Cardiac muscle cell (in vitro differentiated cells and primary cell): ENCODE data around the gene BFSP2. TPM values are rescaled to one million over a fixed set of nuclear protein-coding genes. Genes with fewer than 3 reads are reported as not detected.

Source experiments
- DNase-seq, 2 donors: peaks; one replicate each; pipeline versions ENCODE4 v3.0.0 to v3.0.0-alpha.2; 2010 to 2017; ENCODE audit warnings: low read depth in 1 of 2, low spot score in 1 of 2
- H3K27ac ChIP-seq: fragments of 200-600 bp; sonication (generic); 2 replicates; pipeline ENCODE4 v1.5.1; 2016
- H3K27me3 ChIP-seq: fragments of 200-600 bp; sonication (generic); 2 replicates; pipeline ENCODE4 v1.6.0; 2016; ENCODE audit warnings: control low read depth
- H3K36me3 ChIP-seq: fragments of 200-600 bp; sonication (generic); 2 replicates; pipeline ENCODE4 v1.5.1; 2016; ENCODE audit warnings: control low read depth
- H3K4me1 ChIP-seq: fragments of 200-600 bp; sonication (generic); 2 replicates; pipeline ENCODE4 v1.8.1; 2017; ENCODE audit warnings: low read depth, mild to moderate bottlenecking, mixed run types
- H3K4me3 ChIP-seq: fragments of 200-600 bp; sonication (generic); 2 replicates; pipeline ENCODE4 v1.5.1; 2016; ENCODE audit warnings: mild to moderate bottlenecking
- H3K9me3 ChIP-seq: fragments of 200-600 bp; sonication (generic); 2 replicates; pipeline ENCODE4 v1.5.1; 2017; ENCODE audit warnings: low read depth, mild to moderate bottlenecking, control low read depth
- polyA plus RNA-seq: library from polyadenylated mRNA; unstranded; fragments of >200 nt; fragmentation: Nextera tagmentation; extraction: Ambion mirVana; gene quantifications from 2 replicates; pipeline ENCODE4 v1.2.1, GENCODE V29; 2016
- total RNA-seq: library from RNA; depleted of rRNA; stranded (reverse); fragments of >200 nt; gene quantifications from 2 replicates; pipeline ENCODE4 v1.2.3, GENCODE V29; 2016
- TF ChIP-seq, protein P1 (sequence below): IDR thresholded peaks from 2 replicates; pipeline ENCODE4 v1.5.1; 2012; ENCODE audit warnings: low read depth, mild to moderate bottlenecking, low read length

Gene BFSP2
- total and polyA plus RNA-seq, 2 experiments from 2014 or later = not detected

DNA sequence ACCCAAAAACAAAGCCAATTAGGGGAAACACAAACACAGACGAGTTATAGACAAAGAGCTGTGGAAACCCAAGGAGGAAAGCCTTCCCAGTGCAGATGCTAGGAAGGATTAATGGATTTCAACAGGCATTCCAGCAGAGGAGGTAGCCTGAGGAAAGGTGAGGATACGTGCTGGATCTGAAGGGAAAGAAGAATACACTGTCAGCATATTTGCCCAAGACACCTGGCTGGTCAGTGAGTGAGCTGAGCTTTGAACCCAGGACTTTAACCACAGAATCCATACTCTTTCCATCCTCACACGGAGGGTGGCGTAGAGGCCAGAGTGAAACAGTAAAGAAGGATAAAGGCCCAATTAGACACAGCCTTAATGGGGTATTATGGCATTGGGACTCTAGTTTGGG is 9.1 kb upstream of the BFSP2 start:
- Histone ChIP-seq H3K36me3 (no peaks in the 10 kb centered on the region), H3K9me3 (no peaks in the 10 kb centered on the region)

DNA sequence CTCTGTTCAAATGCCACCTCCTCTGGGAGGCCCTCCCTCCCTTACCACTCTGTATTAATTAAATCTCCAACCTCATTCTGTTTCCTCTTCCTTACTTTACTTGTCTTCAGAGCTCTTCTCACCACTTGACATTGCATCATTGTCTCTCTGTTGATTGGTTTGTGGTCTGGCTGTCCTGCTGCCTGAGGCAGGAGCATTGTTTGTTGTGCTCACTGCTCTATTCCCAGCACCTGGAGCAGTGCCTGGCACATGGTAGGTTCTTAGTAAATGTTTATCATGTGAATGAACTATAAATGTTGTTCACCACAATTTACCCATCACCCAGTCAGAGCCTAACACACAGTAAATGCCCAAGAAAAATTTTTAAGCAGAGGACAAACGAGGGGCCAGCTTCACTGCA is 6.7 kb upstream of the BFSP2 start:
- Histone ChIP-seq H3K27me3 (no peaks in the 10 kb centered on the region), H3K36me3 (no peaks in the 10 kb centered on the region), H3K4me3 (no peak overlapping the region), H3K9me3 (no peaks in the 10 kb centered on the region), H3K27ac (no peak overlapping the region), H3K4me1 (no peaks in the 10 kb centered on the region)
- peak in 1 of 2 donors; percentile 9 for DNase-seq
- TF ChIP-seq, protein P1, sequence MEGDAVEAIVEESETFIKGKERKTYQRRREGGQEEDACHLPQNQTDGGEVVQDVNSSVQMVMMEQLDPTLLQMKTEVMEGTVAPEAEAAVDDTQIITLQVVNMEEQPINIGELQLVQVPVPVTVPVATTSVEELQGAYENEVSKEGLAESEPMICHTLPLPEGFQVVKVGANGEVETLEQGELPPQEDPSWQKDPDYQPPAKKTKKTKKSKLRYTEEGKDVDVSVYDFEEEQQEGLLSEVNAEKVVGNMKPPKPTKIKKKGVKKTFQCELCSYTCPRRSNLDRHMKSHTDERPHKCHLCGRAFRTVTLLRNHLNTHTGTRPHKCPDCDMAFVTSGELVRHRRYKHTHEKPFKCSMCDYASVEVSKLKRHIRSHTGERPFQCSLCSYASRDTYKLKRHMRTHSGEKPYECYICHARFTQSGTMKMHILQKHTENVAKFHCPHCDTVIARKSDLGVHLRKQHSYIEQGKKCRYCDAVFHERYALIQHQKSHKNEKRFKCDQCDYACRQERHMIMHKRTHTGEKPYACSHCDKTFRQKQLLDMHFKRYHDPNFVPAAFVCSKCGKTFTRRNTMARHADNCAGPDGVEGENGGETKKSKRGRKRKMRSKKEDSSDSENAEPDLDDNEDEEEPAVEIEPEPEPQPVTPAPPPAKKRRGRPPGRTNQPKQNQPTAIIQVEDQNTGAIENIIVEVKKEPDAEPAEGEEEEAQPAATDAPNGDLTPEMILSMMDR = no peak

More for the DNA sequence above, 9.1 kb upstream of the BFSP2 start:
- TF ChIP-seq, protein P1 = no peak
- Histone ChIP-seq H3K27ac (no peak overlapping the region), H3K27me3 (no peaks in the 10 kb centered on the region), H3K4me3 (no peak overlapping the region), H3K4me1 (no peaks in the 10 kb centered on the region)
- no peak for DNase-seq

DNA sequence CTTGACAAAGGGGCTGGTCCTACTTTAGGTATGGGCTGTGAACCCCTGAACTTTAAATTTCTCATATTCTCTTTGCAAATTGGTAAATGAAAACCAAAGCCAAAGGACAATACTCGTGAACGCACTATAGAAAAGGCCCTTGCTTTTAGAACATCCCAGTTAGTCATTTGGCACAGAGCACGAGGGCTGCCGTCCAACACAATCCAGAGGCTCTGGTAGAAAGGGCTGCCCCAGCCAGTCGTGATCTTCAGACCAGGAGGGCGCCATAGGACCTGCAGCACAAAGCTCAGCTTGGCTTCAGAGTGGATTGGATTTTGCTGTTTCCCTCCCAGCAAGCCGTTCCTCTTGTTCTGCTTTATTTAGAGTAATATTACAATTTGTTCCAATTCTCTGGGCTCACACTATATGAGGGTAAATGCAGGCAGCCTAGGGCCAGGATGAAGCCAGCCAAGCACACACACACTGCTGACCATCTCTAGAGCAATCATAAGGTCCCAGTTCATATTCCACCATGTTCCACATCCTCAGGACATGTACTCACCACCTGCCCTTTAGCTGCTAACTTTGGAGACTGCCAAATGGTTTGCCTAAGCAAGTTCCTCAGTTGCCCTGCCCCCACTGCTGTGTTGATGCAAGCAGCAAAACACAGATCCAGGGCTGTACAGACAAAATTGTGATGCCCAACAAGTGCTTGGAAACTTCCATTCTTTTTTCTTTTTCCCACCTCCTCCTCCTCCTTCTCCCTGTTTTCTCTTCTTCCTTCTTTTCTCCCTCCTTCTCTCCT is 6.0 kb upstream of the BFSP2 start:
- Histone ChIP-seq H3K36me3 (no peaks in the 10 kb centered on the region), H3K9me3 (no peaks in the 10 kb centered on the region), H3K27ac (no peak overlapping the region), H3K4me1 (no peaks in the 10 kb centered on the region), H3K4me3 (no peak overlapping the region), H3K27me3 (no peaks in the 10 kb centered on the region)
- TF ChIP-seq, protein P1 = no peak
- peak in 1 of 2 donors; percentile 20 for DNase-seq

DNA sequence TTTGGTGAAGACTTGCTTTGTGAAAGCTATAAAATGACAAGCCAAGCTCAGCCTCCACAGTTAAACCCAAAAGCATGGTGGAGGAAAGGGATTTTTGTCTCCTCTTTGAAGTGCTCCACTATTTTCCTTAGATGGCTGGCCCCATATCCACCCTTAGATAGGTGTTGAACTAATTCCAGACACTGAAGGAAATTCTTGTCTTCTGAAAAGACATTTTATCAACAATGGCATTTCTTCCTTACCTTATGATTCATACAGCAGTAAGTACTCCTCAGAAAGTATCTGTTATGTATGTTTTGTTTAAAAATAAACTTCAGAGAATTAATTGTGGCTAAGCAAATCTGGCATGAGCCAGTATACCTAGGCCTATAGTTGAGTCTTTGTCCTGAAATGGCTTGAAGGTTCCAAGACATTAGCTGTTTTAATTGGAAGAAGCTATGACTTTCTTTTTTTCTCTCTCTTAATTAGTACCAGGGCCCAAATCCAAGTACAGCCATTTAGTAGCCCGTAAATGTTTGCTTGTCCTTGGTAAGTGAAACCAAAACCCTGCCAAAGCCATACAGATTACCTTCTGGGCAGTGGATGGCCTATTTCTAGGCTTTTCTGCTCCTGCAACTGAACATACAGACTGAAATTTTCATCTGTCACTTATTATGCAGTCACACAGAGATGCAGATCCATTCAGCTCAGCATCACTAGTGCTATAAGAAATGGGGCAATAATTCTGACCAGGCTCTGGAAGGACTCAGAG is 5.1 kb upstream of the BFSP2 start:
- H3K36me3 ChIP-seq = no peaks in the 10 kb centered on the region
- TF ChIP-seq, protein P1 = no peak
- no peak overlapping the region for H3K27ac ChIP-seq
- H3K4me3 ChIP-seq = no peak overlapping the region
- no peak for DNase-seq
- no peaks in the 10 kb centered on the region for H3K9me3 ChIP-seq
- H3K4me1 ChIP-seq = no peaks in the 10 kb centered on the region
- H3K27me3 ChIP-seq = no peaks in the 10 kb centered on the region

DNA sequence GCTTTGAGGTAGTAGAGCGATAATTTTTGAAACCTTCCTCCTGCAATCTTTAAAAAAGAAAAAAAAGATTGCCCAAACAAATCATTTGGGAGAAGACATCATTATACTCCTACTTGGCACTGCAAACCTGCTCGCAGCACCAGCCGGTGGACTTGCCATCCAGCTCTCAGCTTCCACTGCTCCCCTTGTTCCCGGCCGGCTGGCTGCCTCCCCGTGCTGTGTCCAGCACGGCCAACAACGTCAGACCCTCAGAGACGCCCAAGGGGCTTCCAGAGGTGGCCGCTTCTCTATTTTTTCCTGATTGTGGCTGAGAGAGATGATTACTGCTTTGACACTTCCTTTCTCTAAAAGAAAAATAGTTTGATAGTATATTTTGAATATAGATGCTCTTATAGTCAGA is 3.0 kb upstream of the BFSP2 start:
- DNase-seq = no peak
- Histone ChIP-seq H3K27ac (no peak overlapping the region), H3K4me3 (no peak overlapping the region), H3K27me3 (no peaks in the 10 kb centered on the region), H3K9me3 (no peaks in the 10 kb centered on the region), H3K36me3 (no peaks in the 10 kb centered on the region), H3K4me1 (no peaks in the 10 kb centered on the region)
- TF ChIP-seq, protein P1 = no peak
